Endodermal cell (in vitro differentiated cells): ENCODE results near the gene PANK2. TPM values are rescaled to one million over a fixed set of nuclear protein-coding genes. Genes with fewer than 3 reads are reported as not detected.

Source experiments
- DNase-seq: peaks from one replicate; pipeline ENCODE4 v3.0.0-alpha.2; 2017
- H3K27ac ChIP-seq: 2 replicates; pipeline ENCODE4 v1.5.1; 2013; ENCODE audit warnings: mild to moderate bottlenecking, low read depth, low read length, moderate library complexity
- H3K27me3 ChIP-seq: 2 replicates; pipeline ENCODE4 v1.6.1; 2013; ENCODE audit warnings: mild to moderate bottlenecking, low read length, moderate library complexity; ENCODE audit not compliant: insufficient read depth, control insufficient read depth, poor library complexity, severe bottlenecking
- H3K36me3 ChIP-seq: 2 replicates; pipeline ENCODE4 v1.7.0; 2013; ENCODE audit warnings: mild to moderate bottlenecking, low read length, moderate library complexity; ENCODE audit not compliant: control insufficient read depth, insufficient read depth
- H3K4me1 ChIP-seq: one replicate; pipeline ENCODE4 v1.7.0; 2013; ENCODE audit warnings: low read length; ENCODE audit not compliant: control insufficient read depth, insufficient read depth
- H3K4me3 ChIP-seq: 2 replicates; pipeline ENCODE4 v1.5.1; 2013; ENCODE audit warnings: mild to moderate bottlenecking, low read length, moderate library complexity
- H3K9ac ChIP-seq: 2 replicates; pipeline ENCODE4 v1.6.1; 2013; ENCODE audit warnings: mild to moderate bottlenecking, low read length, moderate library complexity; ENCODE audit not compliant: poor library complexity, severe bottlenecking; ENCODE audit errors: extremely low read depth
- H3K9me3 ChIP-seq: 2 replicates; pipeline ENCODE4 v1.6.1; 2013; ENCODE audit warnings: mild to moderate bottlenecking, low read length, moderate library complexity; ENCODE audit not compliant: control insufficient read depth
- H3K27ac Mint-ChIP-seq: 2 replicates; pipeline ENCODE4 v1.8.0; 2020; ENCODE audit warnings: mixed read lengths
- H3K27me3 Mint-ChIP-seq: 2 replicates; pipeline ENCODE4 v1.8.0; 2021; ENCODE audit warnings: mild to moderate bottlenecking, mixed read lengths; ENCODE audit not compliant: insufficient read depth
- H3K36me3 Mint-ChIP-seq: 2 replicates; pipeline ENCODE4 v1.8.0; 2020; ENCODE audit warnings: low read depth, mixed read lengths
- H3K4me1 Mint-ChIP-seq: 2 replicates; pipeline ENCODE4 v1.8.0; 2020; ENCODE audit warnings: mixed read lengths
- H3K4me3 Mint-ChIP-seq: 2 replicates; pipeline ENCODE4 v1.8.0; 2020; ENCODE audit warnings: mild to moderate bottlenecking, moderate library complexity, mixed read lengths
- H3K9me3 Mint-ChIP-seq: 2 replicates; pipeline ENCODE4 v1.8.0; 2020; ENCODE audit warnings: mild to moderate bottlenecking, mixed read lengths
- CTCF ChIP-seq: fragments of 200-600 bp; sonication (generic); conservative IDR thresholded peaks from 2 replicates; pipeline ENCODE4 v1.5.0; 2021; ENCODE audit warnings: antibody characterized with exemption, mild to moderate bottlenecking
- WGBS, 2 experiments: methylation state at CpG; one replicate each; pipeline versions ENCODE4 v1.1.5 to v1.1.7; 2013; ENCODE audit warnings: missing lambda C conversion rate in 2 of 2, mixed read lengths in 1 of 2; ENCODE audit not compliant: insufficient coverage in 1 of 2, insufficient read length in 1 of 2; 5-methylcytosine and 5-hydroxymethylcytosine counted together
- total RNA-seq, 2 donors: library from RNA; stranded (reverse); fragmentation: NEBNext Ultra II Directional in 1 of 2; extraction: Animal tissue kit (Norgen Biotek cat#: 25700) in 1 of 2; gene quantifications; 2 replicates in 1 of 2; 3 replicates in 1 of 2; pipeline ENCODE4 v1.2.1, GENCODE V29; 2021

The PANK2 gene
- total RNA-seq, 2 donors from 2014 or later: 57.6 to 66.5 TPM

GRCh38 chr20:3919352-3919751 is 30.2 kb downstream of the PANK2 start:
- H3K36me3 Mint-ChIP-seq: peaks cover 72% of the 10 kb centered on the region
- peak overlapping the region; percentile 13 for H3K27ac ChIP-seq
- no peaks in the 10 kb centered on the region for H3K27me3 ChIP-seq
- TF ChIP-seq CTCF: no peak
- no peak overlapping the region for H3K9ac ChIP-seq
- no peak overlapping the region for H3K27ac Mint-ChIP-seq
- no peaks in the 10 kb centered on the region for H3K9me3 ChIP-seq
- no peak overlapping the region for H3K4me3 Mint-ChIP-seq
- no peaks in the 10 kb centered on the region for H3K27me3 Mint-ChIP-seq
- H3K4me1 Mint-ChIP-seq: peaks cover 7% of the 10 kb centered on the region
- no peaks in the 10 kb centered on the region for H3K4me1 ChIP-seq
- DNase-seq: no peak
- H3K36me3 ChIP-seq: peaks cover 87% of the 10 kb centered on the region
- WGBS, 2 experiments: 100% methylated on average over 1 of the region's 1 CpG; no CpG with 5 or more reads in 1 of the 2 experiments
- H3K4me3 ChIP-seq: no peak overlapping the region
- no peaks in the 10 kb centered on the region for H3K9me3 Mint-ChIP-seq

DNA sequence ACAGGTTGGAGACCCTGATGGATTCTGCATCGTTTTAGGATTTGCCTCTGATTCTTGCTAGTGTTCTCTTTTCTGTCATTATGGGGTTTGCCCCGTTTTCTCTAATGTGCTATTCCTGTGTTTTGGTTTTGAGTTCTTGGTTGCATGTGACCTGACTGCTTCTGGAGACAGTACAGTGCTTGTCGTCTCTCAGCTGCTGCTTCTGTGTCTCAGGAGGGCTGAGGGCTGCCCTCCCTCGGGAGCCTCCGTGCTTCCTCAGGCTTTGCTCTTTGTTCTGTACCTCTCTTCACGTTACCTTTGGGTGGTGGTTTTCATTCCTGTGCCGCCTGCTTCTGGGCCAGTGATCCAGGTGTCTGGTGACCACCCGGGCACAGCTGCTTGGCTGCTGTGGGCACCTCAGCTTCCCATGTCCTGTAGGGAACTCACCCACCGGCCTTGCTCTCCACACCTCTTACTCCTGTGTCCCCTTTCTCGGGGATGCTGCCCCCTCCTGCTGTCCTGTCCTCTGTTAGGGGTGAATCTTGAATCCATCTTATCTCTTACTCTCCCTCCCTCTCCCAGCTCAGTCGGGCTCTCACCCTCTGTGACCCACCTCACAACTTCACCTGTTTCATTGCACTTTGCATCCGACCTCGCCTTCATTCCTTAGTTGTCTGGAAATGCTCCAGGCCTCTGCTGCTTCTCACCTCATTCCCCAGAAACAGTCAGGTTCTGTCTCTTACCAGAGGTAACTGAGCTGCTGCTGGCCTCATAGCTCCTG is 33.2 kb downstream of the PANK2 start:
- Histone ChIP-seq H3K4me3 (no peak overlapping the region), H3K9me3 (no peaks in the 10 kb centered on the region), H3K36me3 (peaks cover 69% of the 10 kb centered on the region), H3K9ac (no peak overlapping the region), H3K4me1 (peaks cover 1% of the 10 kb centered on the region), H3K27me3 (no peaks in the 10 kb centered on the region), H3K27ac (peak overlapping the region; percentile 30)
- 93 to 96% methylated on average over 11 to 13 of the region's 13 CpGs for WGBS, 2 experiments
- peaks cover 54% of the 10 kb centered on the region for H3K36me3 Mint-ChIP-seq
- no peaks in the 10 kb centered on the region for H3K27me3 Mint-ChIP-seq
- no peak for TF ChIP-seq CTCF
- no peak for DNase-seq
- no peaks in the 10 kb centered on the region for H3K9me3 Mint-ChIP-seq
- peaks cover 25% of the 10 kb centered on the region for H3K4me1 Mint-ChIP-seq
- H3K27ac Mint-ChIP-seq: peak overlapping the region; percentile 77
- H3K4me3 Mint-ChIP-seq: no peak overlapping the region

DNA sequence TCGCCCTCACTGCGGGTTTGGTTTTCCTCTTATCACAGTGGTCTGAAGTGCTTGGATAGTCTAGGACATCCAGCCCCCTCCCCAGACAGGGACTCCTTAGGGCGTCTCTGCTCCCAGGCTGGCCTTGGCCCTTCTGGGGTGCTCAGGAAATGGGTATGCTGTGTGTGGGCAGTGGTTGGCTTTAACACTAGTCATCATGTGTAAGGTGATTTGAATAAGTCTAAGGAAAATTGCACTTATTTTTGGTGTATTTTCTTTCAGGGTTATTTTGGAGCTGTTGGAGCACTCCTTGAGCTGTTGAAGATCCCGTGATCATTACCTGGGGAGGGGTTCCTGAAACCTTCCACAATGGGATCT is 33.8 kb downstream of the PANK2 start:
- H3K27me3 ChIP-seq: no peaks in the 10 kb centered on the region
- H3K4me1 Mint-ChIP-seq: peaks cover 26% of the 10 kb centered on the region
- no peak for TF ChIP-seq CTCF
- peaks cover 4% of the 10 kb centered on the region for H3K4me1 ChIP-seq
- no peak for DNase-seq
- no peak overlapping the region for H3K4me3 ChIP-seq
- 93 to 94% methylated on average over 2 to 4 of the region's 4 CpGs for WGBS, 2 experiments
- H3K27me3 Mint-ChIP-seq: no peaks in the 10 kb centered on the region
- H3K9ac ChIP-seq: no peak overlapping the region
- peaks cover 71% of the 10 kb centered on the region for H3K36me3 ChIP-seq
- H3K27ac Mint-ChIP-seq: peak overlapping the region; percentile 77
- no peak overlapping the region for H3K27ac ChIP-seq
- H3K9me3 Mint-ChIP-seq: no peaks in the 10 kb centered on the region
- no peaks in the 10 kb centered on the region for H3K9me3 ChIP-seq
- peaks cover 51% of the 10 kb centered on the region for H3K36me3 Mint-ChIP-seq
- H3K4me3 Mint-ChIP-seq: no peak overlapping the region
